HepG2 (cell line): ENCODE data around the gene OR1I1. TPM values are rescaled to one million over a fixed set of nuclear protein-coding genes. Genes with fewer than 3 reads are reported as not detected.

Experiments
- STAT5B ChIP-seq: sonication (generic); formaldehyde crosslinking; IDR thresholded peaks from 2 replicates; pipeline ENCODE4 v1.4.0; 2020; ENCODE audit warnings: missing genetic modification reagents
- XBP1 ChIP-seq: sonication (generic); formaldehyde crosslinking; IDR thresholded peaks from 2 replicates; pipeline ENCODE4 v1.5.0; 2020; ENCODE audit warnings: missing genetic modification reagents
- ZBTB14 ChIP-seq: sonication (generic); formaldehyde crosslinking; IDR thresholded peaks from 2 replicates; pipeline ENCODE4 v1.4.0; 2020; ENCODE audit warnings: missing genetic modification reagents
- ZNF280D ChIP-seq: sonication (generic); formaldehyde crosslinking; IDR thresholded peaks from 2 replicates; pipeline ENCODE4 v1.5.1; 2020; ENCODE audit warnings: mild to moderate bottlenecking, missing genetic modification reagents
- ZNF512 ChIP-seq: sonication (generic); formaldehyde crosslinking; IDR thresholded peaks from 2 replicates; pipeline ENCODE4 v1.4.0; 2020; ENCODE audit warnings: mild to moderate bottlenecking, missing genetic modification reagents
- ZNF747 ChIP-seq: sonication (generic); formaldehyde crosslinking; IDR thresholded peaks from 2 replicates; pipeline ENCODE4 v1.8.1; 2023; ENCODE audit warnings: missing genetic modification reagents, mild to moderate bottlenecking, borderline replicate concordance
- ZSCAN31 ChIP-seq: sonication (generic); formaldehyde crosslinking; IDR thresholded peaks from 2 replicates; pipeline ENCODE4 v1.5.0; 2020; ENCODE audit warnings: low read depth, mild to moderate bottlenecking, missing genetic modification reagents
- polyA plus RNA-seq, 8 experiments: library from polyadenylated mRNA; depleted of rRNA in 3 of 8; stranded (reverse) in 7 of 8; unstranded in 1 of 8; fragments of >200 nt; fragmentation: Illumina TruSeq in 4 of 8; extraction: Trizol in 4 of 8; gene quantifications; 2 replicates each; pipeline versions ENCODE4 v1.2.1 to v1.2.3, GENCODE V29; 2011 to 2016; ENCODE audit warnings: low read depth in 4 of 8, missing spikeins in 1 of 8, mixed read lengths in 1 of 8; ENCODE audit not compliant: insufficient read depth in 1 of 8
- total RNA-seq, 5 experiments: library from RNA; depleted of rRNA; stranded (reverse); fragments of >200 nt; fragmentation: Illumina TruSeq; extraction: Trizol; gene quantifications; 2 replicates each; pipeline ENCODE4 v1.2.3, GENCODE V29; 2016; ENCODE audit warnings: low read depth in 1 of 5

The OR1I1 gene
- total and polyA plus RNA-seq, 2 of the 13 experiments (the other 11 are each of a cell fraction or from before 2014, with no cell fraction given), result not detected

- TF ChIP-seq ZNF512 (CRISPR knock-in tag), result peak; percentile 47; the same call in 1 of the 2 replicates
- peak; percentile 73 for TF ChIP-seq ZBTB14 (CRISPR knock-in tag)
- peak; percentile 51; the same call in 1 of the 2 replicates for TF ChIP-seq XBP1 (CRISPR knock-in tag)
- TF ChIP-seq ZNF280D (CRISPR knock-in tag), result no peak
- TF ChIP-seq STAT5B (CRISPR knock-in tag), result 0 out of 2 replicates have a peak, but pooled peaks have one; percentile 10
- TF ChIP-seq ZSCAN31 (CRISPR knock-in tag), result peak; percentile 40; the same call in 1 of the 2 replicates
- peak; percentile 85; the same call in 1 of the 2 replicates for TF ChIP-seq ZNF747 (CRISPR knock-in tag)
Measured at GRCh38 chr19:15125232-15126067, 43.4 kb downstream of the OR1I1 start (continued).
